Mesodermal cell (in vitro differentiated cells): Measurements from ENCODE around the gene SCAF11.
A peak's percentile ranks its signal among the peaks of the same experiment; 100 is the strongest.

Source experiments
- H3K27ac ChIP-seq: 2 replicates; pipeline ENCODE4 v1.7.0; 2013; ENCODE audit warnings: mild to moderate bottlenecking, low read depth, low read length, moderate library complexity; ENCODE audit not compliant: severe bottlenecking
- H3K36me3 ChIP-seq: 2 replicates; pipeline ENCODE4 v1.7.1; 2013; ENCODE audit warnings: mild to moderate bottlenecking, low read length, moderate library complexity; ENCODE audit not compliant: control insufficient read depth, insufficient read depth
- H3K4me1 ChIP-seq: one replicate; pipeline ENCODE4 v1.7.1; 2013; ENCODE audit warnings: mild to moderate bottlenecking, low read length; ENCODE audit not compliant: insufficient read depth, control insufficient read depth, poor library complexity, severe bottlenecking
- H3K4me3 ChIP-seq: 2 replicates; pipeline ENCODE4 v1.7.0; 2013; ENCODE audit warnings: low read length, control low read depth, mild to moderate bottlenecking; ENCODE audit not compliant: insufficient read depth, poor library complexity, severe bottlenecking; ENCODE audit errors: extremely low read depth
- H3K9me3 ChIP-seq: 2 replicates; pipeline ENCODE4 v1.7.1; 2013; ENCODE audit warnings: mild to moderate bottlenecking, low read length, moderate library complexity; ENCODE audit not compliant: control insufficient read depth
- WGBS, 2 experiments: methylation state at CpG; one replicate each; pipeline ENCODE4 v1.1.5; 2013; ENCODE audit warnings: missing lambda C conversion rate in 2 of 2; ENCODE audit not compliant: insufficient coverage in 2 of 2; 5-methylcytosine and 5-hydroxymethylcytosine counted together

Gene SCAF11

GRCh38 chr12:45980540-45980939 is 9.8 kb downstream of the SCAF11 start:
- Histone ChIP-seq H3K4me3 (no peak overlapping the region), H3K4me1 (no peaks in the 10 kb centered on the region), H3K9me3 (no peaks in the 10 kb centered on the region), H3K27ac (no peak overlapping the region), H3K36me3 (peaks cover 38% of the 10 kb centered on the region)
- 100% methylated on average over 1 of the region's 1 CpG for WGBS, 2 experiments

- H3K4me3 ChIP-seq: no peak overlapping the region
- H3K4me1 ChIP-seq: peaks cover 5% of the 10 kb centered on the region
- no peaks in the 10 kb centered on the region for H3K9me3 ChIP-seq
- peaks cover 23% of the 10 kb centered on the region for H3K36me3 ChIP-seq
- no peak overlapping the region for H3K27ac ChIP-seq
- no CpG with 5 or more reads among the region's 2 CpGs for WGBS, 2 experiments
Measured at GRCh38 chr12:45978108-45978507, 12.3 kb downstream of the SCAF11 start.

GRCh38 chr12:45977620-45978019 is 12.8 kb downstream of the SCAF11 start:
- Histone ChIP-seq H3K9me3 (no peaks in the 10 kb centered on the region), H3K36me3 (peaks cover 18% of the 10 kb centered on the region), H3K4me1 (peaks cover 6% of the 10 kb centered on the region), H3K4me3 (no peak overlapping the region), H3K27ac (no peak overlapping the region)

DNA sequence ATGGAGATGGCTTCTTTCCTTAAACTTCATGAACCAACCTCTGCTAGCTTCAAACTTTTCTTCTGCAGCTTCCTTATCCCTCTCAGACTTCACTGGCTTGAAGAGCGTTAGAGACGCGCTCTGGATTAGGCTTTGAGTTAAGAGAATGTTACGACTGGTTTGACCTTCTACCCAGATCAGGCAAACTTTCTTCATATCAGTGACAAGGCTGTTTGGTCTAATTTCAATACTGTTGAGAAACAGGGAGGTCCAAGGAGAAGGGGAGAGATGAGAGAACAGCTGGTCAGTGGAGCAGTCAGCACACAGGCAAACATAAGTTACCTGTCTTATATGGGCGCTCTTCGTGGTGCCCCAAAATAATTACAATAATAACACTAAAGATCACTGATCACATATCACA is 14.9 kb downstream of the SCAF11 start:
- peaks cover 29% of the 10 kb centered on the region for H3K36me3 ChIP-seq
- no peak overlapping the region for H3K4me3 ChIP-seq
- H3K27ac ChIP-seq: no peak overlapping the region
- peaks cover 6% of the 10 kb centered on the region for H3K4me1 ChIP-seq
- no peaks in the 10 kb centered on the region for H3K9me3 ChIP-seq
- WGBS, 2 experiments: no CpG with 5 or more reads among the region's 6 CpGs

- Histone ChIP-seq H3K27ac (no peak overlapping the region), H3K4me1 (peaks cover 6% of the 10 kb centered on the region)
- 83 to 92% methylated on average over 4 of the region's 4 CpGs for WGBS, 2 experiments
Measured at GRCh38 chr12:45974883-45975282, 15.5 kb downstream of the SCAF11 start.

DNA sequence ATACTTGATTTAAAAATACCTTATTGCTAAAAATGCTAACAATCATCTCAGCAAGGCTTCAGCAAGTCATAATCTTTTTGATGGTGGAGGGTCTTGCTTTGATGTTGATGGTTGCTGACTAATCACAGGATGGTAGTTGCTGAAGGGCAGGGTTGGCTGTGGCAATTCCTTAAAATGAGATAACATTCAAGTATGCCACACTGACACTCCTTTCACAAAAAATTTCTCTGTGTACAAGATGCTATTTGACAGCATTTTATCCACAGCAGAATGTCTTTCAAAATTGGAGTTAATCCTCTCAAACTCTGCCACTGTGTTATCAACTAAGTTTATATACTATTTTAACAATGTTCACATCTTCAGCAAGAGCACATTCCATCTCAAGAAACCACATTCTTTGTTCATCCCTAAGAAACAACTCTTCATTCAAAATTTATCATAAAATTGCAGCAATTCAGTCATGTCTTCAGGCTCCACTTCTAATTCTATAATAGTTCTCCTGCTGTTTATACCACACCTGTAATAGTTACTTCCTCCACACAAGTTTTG is 16.1 kb downstream of the SCAF11 start:
- Histone ChIP-seq H3K9me3 (no peaks in the 10 kb centered on the region), H3K4me3 (no peak overlapping the region), H3K4me1 (peaks cover 6% of the 10 kb centered on the region), H3K36me3 (peaks cover 28% of the 10 kb centered on the region), H3K27ac (no peak overlapping the region)

More at GRCh38 chr12:45974883-45975282, 15.5 kb downstream of the SCAF11 start:
- Histone ChIP-seq H3K9me3 (no peaks in the 10 kb centered on the region), H3K4me3 (no peak overlapping the region), H3K36me3 (peaks cover 29% of the 10 kb centered on the region)

DNA sequence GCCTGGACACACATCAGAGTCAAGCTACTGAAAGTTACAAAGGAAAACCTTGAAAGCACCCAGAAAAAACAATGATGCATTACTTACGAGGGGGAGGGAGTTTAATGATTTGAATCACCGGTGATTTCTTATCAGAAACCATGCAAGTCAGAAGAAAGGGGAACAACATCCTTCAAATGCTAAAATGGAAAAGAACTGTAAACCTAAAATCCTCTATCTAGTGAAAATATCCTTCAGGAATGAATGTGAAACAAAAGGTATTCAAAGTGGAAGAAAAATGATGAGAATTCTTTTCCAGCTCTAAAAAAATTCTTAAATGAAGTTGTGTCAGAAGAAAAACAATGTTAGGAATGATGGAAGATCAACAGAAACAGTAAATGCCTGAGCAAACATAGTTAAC is 16.8 kb downstream of the SCAF11 start:
- whole genome bisulfite sequencing, 2 experiments: no CpG with 5 or more reads among the region's 2 CpGs
- H3K4me3 ChIP-seq: no peak overlapping the region
- peaks cover 9% of the 10 kb centered on the region for H3K4me1 ChIP-seq
- peaks cover 28% of the 10 kb centered on the region for H3K36me3 ChIP-seq
- no peak overlapping the region for H3K27ac ChIP-seq
- H3K9me3 ChIP-seq: no peaks in the 10 kb centered on the region

DNA sequence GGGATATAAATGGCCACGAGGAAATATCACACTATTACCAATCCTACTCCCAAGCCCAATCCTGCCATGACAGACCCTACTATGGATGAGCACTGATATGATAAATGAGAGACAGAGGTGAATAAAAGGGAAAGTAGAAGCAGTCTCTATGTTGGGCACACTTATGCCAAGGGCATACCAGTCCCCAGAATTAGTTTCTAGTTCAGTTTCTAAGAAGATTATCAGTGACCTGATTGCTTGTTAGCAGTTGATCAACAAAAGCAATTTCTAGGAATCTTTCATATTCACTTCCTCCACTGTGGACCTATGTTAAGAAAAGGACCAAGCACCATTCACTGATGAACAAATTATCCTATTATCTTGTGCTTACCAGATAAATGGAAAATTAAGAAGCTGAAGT is 20.0 kb downstream of the SCAF11 start:
- Histone ChIP-seq H3K4me3 (no peak overlapping the region), H3K36me3 (peaks cover 24% of the 10 kb centered on the region), H3K9me3 (no peaks in the 10 kb centered on the region), H3K27ac (no peak overlapping the region), H3K4me1 (peaks cover 13% of the 10 kb centered on the region)
- WGBS, 2 experiments: no CpG with 5 or more reads among the region's 1 CpG

DNA sequence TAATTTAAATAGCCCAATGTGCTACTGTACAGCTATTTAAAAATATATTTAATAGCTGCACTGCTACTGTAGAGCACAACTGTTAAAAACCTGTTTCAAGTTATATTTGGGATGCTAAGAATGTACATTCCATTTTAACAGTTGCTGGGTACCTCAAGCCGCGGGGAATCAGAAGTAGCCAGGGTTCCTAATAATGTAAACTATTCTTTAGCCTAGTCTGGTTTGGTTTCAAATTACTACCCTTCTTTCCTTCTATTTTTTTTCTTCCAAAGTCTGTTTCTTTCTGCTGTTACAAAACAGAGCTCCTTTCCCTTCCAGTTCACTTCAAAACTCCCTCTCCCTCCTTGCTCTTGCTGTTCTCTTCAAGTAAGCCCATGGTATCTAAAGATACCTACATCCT is 21.3 kb downstream of the SCAF11 start:
- H3K36me3 ChIP-seq: peaks cover 28% of the 10 kb centered on the region
- no peaks in the 10 kb centered on the region for H3K9me3 ChIP-seq
- peaks cover 13% of the 10 kb centered on the region for H3K4me1 ChIP-seq
- peak overlapping the region; percentile 30 for H3K27ac ChIP-seq
- no CpG with 5 or more reads among the region's 2 CpGs for WGBS, 2 experiments
- H3K4me3 ChIP-seq: no peak overlapping the region

- H3K9me3 ChIP-seq: no peaks in the 10 kb centered on the region
- H3K36me3 ChIP-seq: peaks cover 31% of the 10 kb centered on the region
- peaks cover 8% of the 10 kb centered on the region for H3K4me1 ChIP-seq
- H3K27ac ChIP-seq: peak overlapping the region; percentile 43
- 100% methylated on average over 1 of the region's 1 CpG for WGBS, 2 experiments
- H3K4me3 ChIP-seq: no peak overlapping the region
Measured at GRCh38 chr12:45966486-45966885, 23.9 kb downstream of the SCAF11 start.

- Histone ChIP-seq H3K36me3 (peaks cover 29% of the 10 kb centered on the region), H3K4me3 (no peak overlapping the region)
- 100% methylated on average over 1 to 2 of the region's 4 CpGs for WGBS, 2 experiments
Measured at GRCh38 chr12:45962553-45963325, 27.6 kb downstream of the SCAF11 start.

More at GRCh38 chr12:45962553-45963325, 27.6 kb downstream of the SCAF11 start:
- peaks cover 4% of the 10 kb centered on the region for H3K4me1 ChIP-seq
- no peaks in the 10 kb centered on the region for H3K9me3 ChIP-seq
- H3K27ac ChIP-seq: no peak overlapping the region
